Stimulated activated effector memory CD8-positive, alpha-beta T cell treated with anti-CD3 and anti-CD28 coated beads, Interleukin-12 subunit alpha, Interleukin-12 subunit beta, amount 100 ng/mL, for 72 hours (primary cell): ENCODE measurements around the gene FSD1.

Experiments used
- ATAC-seq: fragments of 150-1000 bp; cut with Tn5 transposase; 2 replicates; pipeline ENCODE4 v1.10.0; 2021
- DNase-seq, 2 donors: peaks; one replicate each; pipeline ENCODE4 v3.0.0; 2021 to 2022; ENCODE audit warnings: low spot score in 2 of 2
- H3K27ac Mint-ChIP-seq: one replicate; pipeline ENCODE4 v1.8.0; 2022; ENCODE audit warnings: mild to moderate bottlenecking, mixed read lengths
- H3K36me3 Mint-ChIP-seq: one replicate; pipeline ENCODE4 v1.8.0; 2022; ENCODE audit warnings: mild to moderate bottlenecking, mixed read lengths
- H3K4me1 Mint-ChIP-seq: one replicate; pipeline ENCODE4 v1.8.0; 2022; ENCODE audit warnings: mixed read lengths
- H3K4me3 Mint-ChIP-seq: one replicate; pipeline ENCODE4 v1.8.0; 2022; ENCODE audit warnings: mild to moderate bottlenecking, mixed read lengths
- H3K9me3 Mint-ChIP-seq: one replicate; pipeline ENCODE4 v1.8.0; 2022; ENCODE audit warnings: mixed read lengths

Gene FSD1

GRCh38 chr19:4298810-4299550, 5.4 kb upstream of the FSD1 start:
- H3K4me1 Mint-ChIP-seq: peaks cover 30% of the 10 kb centered on the region
- peaks cover 4% of the 10 kb centered on the region for H3K36me3 Mint-ChIP-seq
- no peak for DNase-seq
- ATAC-seq: peak; percentile 14
- H3K27ac Mint-ChIP-seq: no peak overlapping the region
- H3K4me3 Mint-ChIP-seq: peak overlapping the region; percentile 24
- no peaks in the 10 kb centered on the region for H3K9me3 Mint-ChIP-seq

- ATAC-seq (no peak), DNase-seq (no peak)
- no peak overlapping the region for H3K27ac Mint-ChIP-seq
- no peaks in the 10 kb centered on the region for H3K9me3 Mint-ChIP-seq
- H3K4me1 Mint-ChIP-seq: peaks cover 40% of the 10 kb centered on the region
- H3K36me3 Mint-ChIP-seq: peaks cover 4% of the 10 kb centered on the region
- peak overlapping the region; percentile 66 for H3K4me3 Mint-ChIP-seq
Observed at GRCh38 chr19:4300589-4300988, 3.8 kb upstream of the FSD1 start.

GRCh38 chr19:4301590-4302242, 2.7 kb upstream of the FSD1 start:
- peak overlapping the region; percentile 81 for H3K27ac Mint-ChIP-seq
- H3K4me3 Mint-ChIP-seq: peak overlapping the region; percentile 66
- no peak for DNase-seq
- H3K36me3 Mint-ChIP-seq: peaks cover 4% of the 10 kb centered on the region
- H3K9me3 Mint-ChIP-seq: no peaks in the 10 kb centered on the region
- peak; percentile 14 for ATAC-seq
- H3K4me1 Mint-ChIP-seq: peaks cover 41% of the 10 kb centered on the region

- Mint-ChIP-seq H3K9me3 (no peaks in the 10 kb centered on the region), H3K4me1 (peaks cover 41% of the 10 kb centered on the region), H3K27ac (peak within 1 kb of the TSS; percentile 81), H3K4me3 (peak within 1 kb of the TSS; percentile 66), H3K36me3 (peaks cover 10% of the 10 kb centered on the region)
- no peak for ATAC-seq
- DNase-seq: no peak
Observed at GRCh38 chr19:4302243-4302640, 2.2 kb upstream of the FSD1 start, which contains the start of gene TMIGD2. Gene TMIGD2, minus strand, starts transcription at chr19:4302389. Its CDS starts 4 bp downstream, at chr19:4302385.

- H3K4me3 Mint-ChIP-seq: peak overlapping the region; percentile 70
- H3K4me1 Mint-ChIP-seq: peaks cover 36% of the 10 kb centered on the region
- DNase-seq: no peak
- peaks cover 12% of the 10 kb centered on the region for H3K36me3 Mint-ChIP-seq
- H3K9me3 Mint-ChIP-seq: no peaks in the 10 kb centered on the region
- peak; percentile 64 for ATAC-seq
- peak overlapping the region; percentile 51 for H3K27ac Mint-ChIP-seq
Observed at GRCh38 chr19:4303819-4304537, 420 bp upstream of the FSD1 start.

GRCh38 chr19:4305257-4305612, 837 bp downstream of the FSD1 start:
- Mint-ChIP-seq H3K36me3 (peaks cover 16% of the 10 kb centered on the region), H3K4me1 (peaks cover 35% of the 10 kb centered on the region), H3K9me3 (no peaks in the 10 kb centered on the region), H3K27ac (no peak overlapping the region), H3K4me3 (peak overlapping the region; percentile 70)
- DNase-seq: no peak
- no peak for ATAC-seq

GRCh38 chr19:4305659-4306058, 1.3 kb downstream of the FSD1 start:
- ATAC-seq (no peak), DNase-seq (no peak)
- Mint-ChIP-seq H3K4me3 (peak overlapping the region; percentile 70), H3K4me1 (peaks cover 35% of the 10 kb centered on the region), H3K9me3 (no peaks in the 10 kb centered on the region), H3K27ac (no peak overlapping the region), H3K36me3 (peaks cover 16% of the 10 kb centered on the region)

- Mint-ChIP-seq H3K9me3 (no peaks in the 10 kb centered on the region), H3K4me1 (peaks cover 2% of the 10 kb centered on the region), H3K27ac (no peak overlapping the region), H3K36me3 (peaks cover 34% of the 10 kb centered on the region), H3K4me3 (no peak overlapping the region)
- no peak for DNase-seq
- ATAC-seq: peak; percentile 24
Observed at GRCh38 chr19:4310247-4311121, 6.1 kb downstream of the FSD1 start.

- Mint-ChIP-seq H3K4me1 (no peaks in the 10 kb centered on the region), H3K36me3 (peaks cover 25% of the 10 kb centered on the region), H3K4me3 (no peak overlapping the region), H3K27ac (no peak overlapping the region), H3K9me3 (no peaks in the 10 kb centered on the region)
- ATAC-seq: no peak
- no peak for DNase-seq
Observed at GRCh38 chr19:4313847-4314490, 9.6 kb downstream of the FSD1 start.

GRCh38 chr19:4316956-4317355, 12.6 kb downstream of the FSD1 start:
- peaks cover 5% of the 10 kb centered on the region for H3K9me3 Mint-ChIP-seq

GRCh38 chr19:4318460-4318859, 14.1 kb downstream of the FSD1 start:
- Mint-ChIP-seq H3K9me3 (peaks cover 5% of the 10 kb centered on the region), H3K4me3 (no peak overlapping the region), H3K4me1 (peaks cover 12% of the 10 kb centered on the region), H3K36me3 (peaks cover 10% of the 10 kb centered on the region), H3K27ac (peak overlapping the region; percentile 36)
- ATAC-seq (no peak), DNase-seq (no peak)

More at GRCh38 chr19:4316956-4317355, 12.6 kb downstream of the FSD1 start:
- Mint-ChIP-seq H3K36me3 (peaks cover 14% of the 10 kb centered on the region), H3K4me1 (peaks cover 12% of the 10 kb centered on the region), H3K27ac (no peak overlapping the region), H3K4me3 (no peak overlapping the region)
- no peak for ATAC-seq
- DNase-seq: no peak

GRCh38 chr19:4319067-4319718, 14.8 kb downstream of the FSD1 start:
- Mint-ChIP-seq H3K9me3 (peaks cover 5% of the 10 kb centered on the region), H3K4me3 (no peak overlapping the region), H3K27ac (peak overlapping the region; percentile 36), H3K36me3 (peaks cover 4% of the 10 kb centered on the region), H3K4me1 (peaks cover 12% of the 10 kb centered on the region)
- ATAC-seq: no peak
- DNase-seq: no peak

GRCh38 chr19:4320419-4320818, 16.0 kb downstream of the FSD1 start:
- Mint-ChIP-seq H3K4me1 (peaks cover 15% of the 10 kb centered on the region), H3K4me3 (no peak overlapping the region), H3K36me3 (peaks cover 4% of the 10 kb centered on the region), H3K9me3 (peaks cover 5% of the 10 kb centered on the region), H3K27ac (no peak overlapping the region)
- ATAC-seq: no peak
- no peak for DNase-seq
